ENCODE results near the gene RYR3.
A peak's percentile ranks its signal among the peaks of the same experiment; 100 is the strongest.

The RYR3 gene

DNA sequence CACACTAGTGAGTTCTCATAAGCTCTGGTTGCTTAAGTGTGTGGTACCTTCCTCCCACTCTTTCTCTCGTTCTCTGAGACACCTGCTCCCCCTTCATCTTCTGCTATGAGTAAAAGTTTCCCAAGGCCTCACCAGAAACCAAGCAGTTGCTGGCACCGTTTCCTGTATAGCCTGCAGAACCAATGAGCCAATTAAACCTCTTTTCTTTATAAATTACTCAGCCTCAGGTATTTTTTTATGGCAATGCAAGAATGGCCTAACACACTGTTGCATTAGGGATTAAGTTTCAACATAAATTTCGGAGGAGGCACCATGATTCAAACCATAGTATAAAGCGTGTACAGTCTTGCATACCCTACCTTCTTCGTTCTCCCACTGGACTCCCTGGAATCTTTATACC lies 405.3 kb downstream of the RYR3 start:
- DNase-seq (ENCODE audit: low read depth), result no peak
- no peak for TF ChIP-seq CTCF (conservative IDR thresholded peaks at IDR 0.05; ENCODE audit: low read depth, low read length)
- H3K4me3 ChIP-seq (ENCODE audit: low read length), result no peak overlapping the region

- no peak overlapping the region for H3K4me3 ChIP-seq (ENCODE audit: low read length)
- peak; percentile 47 for DNase-seq (ENCODE audit: low read depth)
- no peak for TF ChIP-seq CTCF (conservative IDR thresholded peaks at IDR 0.05; ENCODE audit: low read depth, low read length)
Measured at GRCh38 chr15:33720952-33721351, 410.2 kb downstream of the RYR3 start.

GRCh38 chr15:33722005-33722672 lies 411.4 kb downstream of the RYR3 start:
- H3K4me3 ChIP-seq (ENCODE audit: low read length), result no peak overlapping the region
- DNase-seq (ENCODE audit: low read depth), result no peak
- no peak for TF ChIP-seq CTCF (conservative IDR thresholded peaks at IDR 0.05; ENCODE audit: low read depth, low read length)

- no peak for TF ChIP-seq CTCF (conservative IDR thresholded peaks at IDR 0.05; ENCODE audit: low read depth, low read length)
- H3K4me3 ChIP-seq (ENCODE audit: low read length), result no peak overlapping the region
Measured at GRCh38 chr15:33722673-33723015, 411.9 kb downstream of the RYR3 start.

DNA sequence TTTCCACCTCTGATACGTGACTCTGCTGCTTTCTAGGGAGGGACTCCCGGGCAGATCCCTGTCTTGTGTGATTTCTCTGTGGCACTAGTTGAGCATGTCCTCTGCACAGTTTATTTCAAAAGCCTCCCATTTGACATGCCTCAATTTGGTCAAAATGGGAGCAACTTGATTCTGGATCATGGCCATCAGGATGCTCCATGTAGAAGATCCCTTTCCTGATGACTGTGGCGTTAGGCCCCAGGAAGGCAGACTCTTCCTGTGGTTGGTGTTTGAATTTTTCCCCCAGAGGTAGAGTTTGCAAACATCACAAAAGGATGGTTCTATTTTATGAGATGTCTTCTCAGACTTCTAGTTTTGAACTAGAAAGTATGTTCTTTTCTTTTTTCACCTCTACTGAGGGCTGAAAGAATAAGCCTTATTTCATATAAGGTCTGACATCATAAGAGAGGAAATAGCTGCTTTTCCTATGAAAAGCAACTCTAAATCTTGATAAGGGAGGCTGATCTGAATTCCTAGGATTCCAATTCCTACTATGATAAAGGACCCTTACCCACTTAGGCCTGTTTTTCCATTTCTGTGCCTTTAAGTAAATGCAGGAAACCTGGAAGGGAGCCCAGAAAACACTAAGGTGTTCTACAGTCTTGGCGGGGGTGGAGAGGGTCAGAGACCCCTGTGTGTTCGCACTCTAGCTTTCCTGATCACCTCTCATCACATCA lies 413.7 kb downstream of the RYR3 start:
- no peak for DNase-seq (ENCODE audit: low read depth)

More at GRCh38 chr15:33722673-33723015, 411.9 kb downstream of the RYR3 start:
- DNase-seq (ENCODE audit: low read depth), result no peak

DNA sequence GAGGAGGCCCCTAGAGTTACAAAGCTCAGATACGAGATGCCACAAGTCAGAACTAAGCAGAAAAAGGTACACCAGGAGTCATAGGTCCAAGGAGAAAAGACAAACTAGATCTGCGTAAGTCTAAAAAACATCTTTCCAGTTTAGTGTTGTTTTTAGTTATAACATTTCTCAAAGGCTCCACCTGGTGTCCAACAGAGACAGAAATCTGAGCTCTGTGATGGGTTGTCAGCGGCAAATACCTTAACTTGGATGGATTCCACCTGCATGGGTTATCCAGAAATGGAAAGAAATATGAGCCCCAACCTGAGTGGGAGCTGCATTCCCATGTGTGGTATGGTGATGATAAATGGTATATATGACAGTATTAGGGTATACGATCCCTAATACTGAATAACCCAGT lies 418.9 kb downstream of the RYR3 start:
- no peak for DNase-seq (ENCODE audit: low read depth)
- TF ChIP-seq CTCF (conservative IDR thresholded peaks at IDR 0.05; ENCODE audit: low read depth, low read length), result peak; percentile 46
- no peak overlapping the region for H3K4me3 ChIP-seq (ENCODE audit: low read length)

More for the DNA sequence above, 413.7 kb downstream of the RYR3 start:
- no peak overlapping the region for H3K4me3 ChIP-seq (ENCODE audit: low read length)
- no peak for TF ChIP-seq CTCF (conservative IDR thresholded peaks at IDR 0.05; ENCODE audit: low read depth, low read length)

DNA sequence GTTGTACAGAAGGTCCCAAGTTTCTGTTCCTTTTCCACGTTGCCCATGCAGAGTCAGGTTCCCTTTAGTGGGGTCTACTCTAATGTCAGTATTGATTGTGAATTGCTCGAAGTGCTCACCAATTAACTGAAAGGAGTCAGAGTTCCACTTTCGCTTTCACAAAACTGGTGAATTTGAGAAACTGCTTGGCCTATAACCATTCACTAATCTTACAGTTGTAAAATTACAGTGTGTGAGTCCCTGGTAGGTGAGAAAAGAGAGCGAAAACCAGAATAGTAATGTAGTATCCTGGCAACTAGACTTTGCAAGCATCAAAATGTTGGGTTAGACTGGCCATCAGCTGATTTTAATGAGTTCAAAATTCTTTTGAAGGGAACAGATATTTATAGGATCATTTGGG lies 420.0 kb downstream of the RYR3 start:
- TF ChIP-seq CTCF (conservative IDR thresholded peaks at IDR 0.05; ENCODE audit: low read depth, low read length), result no peak
- DNase-seq (ENCODE audit: low read depth), result no peak

More for the DNA sequence above, 420.0 kb downstream of the RYR3 start:
- no peak overlapping the region for H3K4me3 ChIP-seq (ENCODE audit: low read length)
